Measurements from ENCODE around the gene CYP46A1. TPM values are rescaled to one million over a fixed set of nuclear protein-coding genes. Genes with fewer than 3 reads are reported as not detected.

CYP46A1 gene
- total RNA-seq, 2 experiments from 2014 or later = 0.11 to 0.22 TPM

DNA sequence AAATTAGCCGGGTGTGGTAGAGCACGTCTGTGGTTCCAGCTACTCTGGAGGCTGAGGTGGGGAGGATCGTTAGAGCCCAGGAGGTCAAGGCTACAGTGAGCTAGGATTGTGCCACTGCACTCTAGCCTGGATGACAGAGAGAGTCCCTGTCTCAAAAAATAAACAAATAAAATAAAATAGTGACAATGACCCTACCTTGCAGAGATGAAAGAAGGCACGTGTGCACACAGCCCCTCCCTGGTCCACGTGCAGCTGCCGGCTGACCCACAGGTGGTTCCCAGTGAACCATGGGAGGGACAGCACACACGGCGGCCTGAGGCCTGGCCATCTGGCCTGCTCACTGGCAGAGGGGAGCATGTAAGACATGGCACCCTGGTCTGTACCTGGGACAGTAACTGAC lies 34.5 kb upstream of the CYP46A1 start:
- Mint-ChIP-seq H3K36me3 (ENCODE audit: low read depth) (no peaks in the 10 kb centered on the region), H3K27ac (no peak overlapping the region), H3K4me3 (no peak overlapping the region), H3K27me3 (peaks cover 49% of the 10 kb centered on the region), H3K9me3 (no peaks in the 10 kb centered on the region), H3K4me1 (ENCODE audit: low read depth) (no peaks in the 10 kb centered on the region)
- Histone ChIP-seq H3K27ac (ENCODE audit: low read depth in 1 of 2, low read length in 2 of 2) (no peak overlapping the region), H3K9me3 (ENCODE audit: control insufficient read depth in 1 of 2, insufficient read depth in 1 of 2, low read length in 2 of 2) (peaks cover 0 to 5% of the 10 kb centered on the region in 2 experiments), H3K4me3 (ENCODE audit: low read length) (no peak overlapping the region), H3K27me3 (ENCODE audit: control insufficient read depth in 1 of 2, insufficient read depth in 2 of 2, low read length in 2 of 2) (peaks cover 22 to 24% of the 10 kb centered on the region in 2 experiments), H3K4me1 (ENCODE audit: insufficient read depth, low read length) (peaks cover 6% of the 10 kb centered on the region), H3K36me3 (ENCODE audit: insufficient read depth, low read length) (no peaks in the 10 kb centered on the region)
- TF ChIP-seq, protein P1, sequence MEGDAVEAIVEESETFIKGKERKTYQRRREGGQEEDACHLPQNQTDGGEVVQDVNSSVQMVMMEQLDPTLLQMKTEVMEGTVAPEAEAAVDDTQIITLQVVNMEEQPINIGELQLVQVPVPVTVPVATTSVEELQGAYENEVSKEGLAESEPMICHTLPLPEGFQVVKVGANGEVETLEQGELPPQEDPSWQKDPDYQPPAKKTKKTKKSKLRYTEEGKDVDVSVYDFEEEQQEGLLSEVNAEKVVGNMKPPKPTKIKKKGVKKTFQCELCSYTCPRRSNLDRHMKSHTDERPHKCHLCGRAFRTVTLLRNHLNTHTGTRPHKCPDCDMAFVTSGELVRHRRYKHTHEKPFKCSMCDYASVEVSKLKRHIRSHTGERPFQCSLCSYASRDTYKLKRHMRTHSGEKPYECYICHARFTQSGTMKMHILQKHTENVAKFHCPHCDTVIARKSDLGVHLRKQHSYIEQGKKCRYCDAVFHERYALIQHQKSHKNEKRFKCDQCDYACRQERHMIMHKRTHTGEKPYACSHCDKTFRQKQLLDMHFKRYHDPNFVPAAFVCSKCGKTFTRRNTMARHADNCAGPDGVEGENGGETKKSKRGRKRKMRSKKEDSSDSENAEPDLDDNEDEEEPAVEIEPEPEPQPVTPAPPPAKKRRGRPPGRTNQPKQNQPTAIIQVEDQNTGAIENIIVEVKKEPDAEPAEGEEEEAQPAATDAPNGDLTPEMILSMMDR (IDR thresholded peaks at IDR 0.05) = no peak
- ATAC-seq (ENCODE audit: poor library complexity) (no peak), DNase-seq (no peak)
- ChIA-PET POLR2A (no interaction called here), CTCF (no interaction called here)
- intact Hi-C loops (cut with DNase I, micrococcal nuclease) = no loop called here

- Mint-ChIP-seq H3K4me1 (ENCODE audit: low read depth) (no peaks in the 10 kb centered on the region), H3K27ac (no peak overlapping the region), H3K4me3 (no peak overlapping the region), H3K27me3 (peaks cover 52% of the 10 kb centered on the region), H3K9me3 (no peaks in the 10 kb centered on the region), H3K36me3 (ENCODE audit: low read depth) (no peaks in the 10 kb centered on the region)
- Histone ChIP-seq H3K27ac (ENCODE audit: low read depth in 1 of 2, low read length in 2 of 2) (no peak overlapping the region), H3K4me1 (ENCODE audit: insufficient read depth, low read length) (peaks cover 6% of the 10 kb centered on the region), H3K4me3 (ENCODE audit: low read length) (no peak overlapping the region), H3K9me3 (ENCODE audit: control insufficient read depth in 1 of 2, insufficient read depth in 1 of 2, low read length in 2 of 2) (peaks cover 0 to 5% of the 10 kb centered on the region in 2 experiments), H3K36me3 (ENCODE audit: insufficient read depth, low read length) (no peaks in the 10 kb centered on the region), H3K27me3 (ENCODE audit: control insufficient read depth in 1 of 2, insufficient read depth in 2 of 2, low read length in 2 of 2) (peaks cover 19 to 24% of the 10 kb centered on the region in 2 experiments)
- ChIA-PET POLR2A (no interaction called here), CTCF (no interaction called here)
- ATAC-seq (ENCODE audit: poor library complexity) (no peak), DNase-seq (no peak)
- TF ChIP-seq, protein P1 (IDR thresholded peaks at IDR 0.05) = no peak
- intact Hi-C loops (cut with DNase I, micrococcal nuclease) = no loop called here
These were observed 33.9 kb upstream of the CYP46A1 start for GRCh38 chr14:99650189-99650588.

- Mint-ChIP-seq H3K36me3 (ENCODE audit: low read depth) (no peaks in the 10 kb centered on the region), H3K4me3 (no peak overlapping the region), H3K4me1 (ENCODE audit: low read depth) (no peaks in the 10 kb centered on the region), H3K27me3 (peaks cover 64% of the 10 kb centered on the region), H3K9me3 (no peaks in the 10 kb centered on the region), H3K27ac (no peak overlapping the region)
- TF ChIP-seq, protein P1 (IDR thresholded peaks at IDR 0.05) = no peak
- Histone ChIP-seq H3K27ac (ENCODE audit: low read depth in 1 of 2, low read length in 2 of 2) (no peak overlapping the region), H3K27me3 (ENCODE audit: control insufficient read depth in 1 of 2, insufficient read depth in 2 of 2, low read length in 2 of 2) (peaks cover 8 to 17% of the 10 kb centered on the region in 2 experiments), H3K9me3 (ENCODE audit: control insufficient read depth in 1 of 2, insufficient read depth in 1 of 2, low read length in 2 of 2) (no peaks in the 10 kb centered on the region), H3K36me3 (ENCODE audit: insufficient read depth, low read length) (no peaks in the 10 kb centered on the region), H3K4me1 (ENCODE audit: insufficient read depth, low read length) (no peaks in the 10 kb centered on the region), H3K4me3 (ENCODE audit: low read length) (no peak overlapping the region)
- ATAC-seq (ENCODE audit: poor library complexity) (no peak), DNase-seq (no peak)
- intact Hi-C loops (cut with DNase I, micrococcal nuclease) = no loop called here
- CTCF ChIA-PET = no interaction called here
- POLR2A ChIA-PET = no interaction called here
These were observed 31.9 kb upstream of the CYP46A1 start for GRCh38 chr14:99651953-99652746.

Measured in CD4-positive, alpha-beta T cell (primary cell).